Stimulated activated CD8-positive, alpha-beta memory T cell treated with anti-CD3 and anti-CD28 coated beads, Interleukin-4, amount 100 ng/mL, for 48 hours (primary cell): ENCODE results near the gene HHIP.

Experiments
- DNase-seq: peaks from one replicate; pipeline ENCODE4 v3.0.0-alpha.2; 2020

The HHIP gene

DNA sequence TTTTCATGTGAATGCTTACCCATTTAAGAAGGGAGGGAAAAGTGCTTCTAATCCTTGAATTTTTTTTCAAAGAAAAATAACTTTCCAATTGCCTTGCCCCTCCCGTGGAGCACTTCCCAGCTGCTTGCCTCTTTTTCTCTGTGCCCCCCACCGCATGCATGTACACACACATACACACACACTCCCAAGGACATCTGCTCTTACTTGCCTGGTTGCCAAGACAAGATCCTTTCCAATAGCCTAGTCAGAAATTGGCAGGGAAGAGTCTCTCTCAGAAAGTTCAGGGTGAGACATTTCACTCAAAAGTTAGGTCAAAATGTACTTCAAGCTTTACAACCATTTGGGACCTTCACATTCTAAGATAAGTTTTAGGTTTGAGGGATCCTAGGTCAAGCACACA, 10.9 kb downstream of the HHIP start:
- no peak for DNase-seq

DNA sequence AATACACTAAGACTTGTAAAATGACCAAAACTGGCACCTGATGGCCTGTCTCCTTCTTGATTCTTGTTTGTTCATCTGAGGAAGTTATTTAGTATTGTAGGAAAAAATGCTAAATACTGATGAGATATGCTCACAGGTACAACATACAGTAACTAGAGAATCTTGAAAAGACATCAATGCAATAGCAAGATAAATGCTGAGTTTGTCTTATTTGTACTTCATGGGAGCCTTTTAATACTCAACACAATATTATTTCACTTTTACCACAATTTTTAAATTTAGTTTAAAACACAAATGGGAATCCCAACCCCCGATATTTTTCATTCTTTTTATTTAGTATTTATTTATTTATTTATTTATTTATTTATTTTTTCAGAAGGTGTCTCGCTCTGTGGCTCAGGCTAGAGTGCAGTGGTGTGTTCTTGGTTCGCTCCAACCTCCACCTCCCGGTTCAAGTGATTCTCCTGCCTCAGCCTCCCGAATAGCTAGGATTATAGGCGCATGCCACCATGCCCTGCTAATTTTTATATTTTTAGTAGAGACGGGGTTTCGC, 12.1 kb downstream of the HHIP start:
- no peak for DNase-seq

- no peak for DNase-seq
Measured at GRCh38 chr4:144658903-144659302, 12.9 kb downstream of the HHIP start.

DNA sequence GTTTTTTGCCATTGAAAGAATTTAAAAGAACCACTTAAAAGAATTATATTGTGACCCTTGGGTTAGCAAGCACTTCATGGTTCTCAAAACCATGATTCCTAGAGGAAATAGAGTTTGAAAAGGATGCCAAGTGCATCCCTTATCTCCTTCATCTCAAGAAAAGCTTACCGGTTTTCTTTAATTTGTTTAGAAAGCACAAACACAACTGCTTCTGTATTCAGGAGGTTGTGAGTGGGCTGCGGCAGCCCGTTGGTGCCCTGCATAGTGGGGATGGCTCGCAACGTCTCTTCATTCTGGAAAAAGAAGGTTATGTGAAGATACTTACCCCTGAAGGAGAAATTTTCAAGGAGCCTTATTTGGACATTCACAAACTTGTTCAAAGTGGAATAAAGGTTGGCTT, 13.5 kb downstream of the HHIP start:
- DNase-seq = no peak

DNA sequence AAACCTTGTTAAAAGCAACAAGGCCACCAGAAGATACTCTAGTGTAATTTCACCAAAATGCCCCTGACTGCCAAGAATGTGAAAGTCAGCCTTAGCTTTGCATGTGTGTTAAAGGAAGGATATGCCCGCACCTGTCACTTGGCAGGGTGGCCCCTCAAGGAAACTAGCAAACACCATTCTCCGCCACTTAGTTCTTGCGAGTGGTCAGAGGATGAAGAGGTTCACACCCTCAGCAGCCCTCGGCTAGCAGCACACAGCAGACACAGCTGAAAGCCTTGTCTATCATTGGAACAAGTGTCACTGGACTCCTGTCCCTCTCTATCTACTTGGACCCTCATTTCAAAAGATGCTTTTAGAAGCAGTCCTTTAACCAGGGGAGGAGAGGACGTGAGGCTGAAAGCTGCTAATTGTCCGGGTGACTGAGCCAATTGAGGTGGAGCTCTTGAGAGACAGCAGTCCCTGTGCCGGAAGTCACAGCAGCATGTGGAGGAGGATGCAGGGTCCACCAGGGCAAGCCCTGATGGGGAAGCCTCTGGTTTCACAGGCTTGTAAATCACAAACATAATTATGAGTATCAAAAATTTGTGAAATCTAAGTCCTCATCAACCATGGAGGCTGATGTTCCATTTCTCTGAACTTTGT, 18.0 kb downstream of the HHIP start:
- DNase-seq = no peak

GRCh38 chr4:144666539-144667175, 20.7 kb downstream of the HHIP start:
- DNase-seq = no peak

DNA sequence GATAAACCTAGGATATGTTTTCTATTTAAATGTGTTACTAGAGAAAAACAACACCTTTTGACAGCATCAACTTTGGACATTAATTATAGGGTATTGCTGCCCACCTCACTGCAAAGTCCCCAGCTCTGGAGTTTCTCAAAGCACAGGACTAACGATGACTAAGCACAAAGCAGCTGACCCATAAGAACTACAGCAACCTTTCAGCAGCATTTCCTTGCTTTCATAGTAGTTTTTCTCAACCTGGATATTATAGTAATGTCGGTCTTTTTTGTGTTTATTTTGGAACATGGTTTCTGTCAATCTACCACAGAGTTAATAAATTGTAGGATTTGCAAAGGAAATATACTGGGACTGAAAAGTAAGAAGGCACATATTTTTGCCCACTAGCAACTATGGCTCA, 21.5 kb downstream of the HHIP start:
- no peak for DNase-seq

DNA sequence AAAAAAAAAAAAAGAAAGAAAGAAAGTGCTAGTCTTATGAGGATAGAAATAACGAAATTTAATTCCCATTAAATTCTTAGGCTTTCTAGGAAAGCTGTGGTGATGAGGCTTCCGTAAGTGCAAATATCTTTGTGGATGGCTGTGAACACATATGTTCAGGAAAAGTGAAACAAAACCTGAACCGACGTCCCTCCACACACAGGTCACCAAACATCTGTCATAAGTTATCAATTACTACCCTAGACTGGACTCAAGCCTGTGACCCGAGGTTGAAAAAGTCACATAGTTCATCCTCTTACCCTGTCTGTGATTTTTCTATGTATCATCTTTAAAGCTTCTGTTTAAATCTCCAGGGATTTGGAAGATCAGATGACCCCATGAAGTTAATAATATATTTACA, 24.8 kb downstream of the HHIP start:
- DNase-seq = no peak

- DNase-seq = no peak
Measured at GRCh38 chr4:144674711-144675110, 28.8 kb downstream of the HHIP start.

GRCh38 chr4:144681806-144682205, 35.9 kb downstream of the HHIP start:
- no peak for DNase-seq

DNA sequence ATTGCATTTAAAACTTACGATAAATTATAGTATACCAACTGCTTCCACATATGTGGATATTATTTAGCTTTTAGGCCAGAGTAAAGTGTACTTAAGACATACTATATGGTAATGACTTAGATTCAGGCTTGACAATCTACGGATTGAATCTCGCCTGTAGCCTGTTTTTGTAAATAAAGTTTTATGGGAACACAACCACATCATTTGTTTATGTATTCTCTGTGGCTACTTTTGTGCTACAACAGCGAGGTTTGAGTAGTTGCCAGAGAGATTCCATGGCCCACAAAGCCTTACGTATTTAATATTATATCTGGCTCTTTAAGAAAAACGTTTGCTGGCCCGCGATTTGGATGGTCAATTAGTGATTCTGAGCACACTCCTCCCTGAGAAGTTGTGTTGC, 37.6 kb downstream of the HHIP start:
- DNase-seq = no peak

GRCh38 chr4:144685911-144686310, 40.0 kb downstream of the HHIP start:
- DNase-seq = no peak

DNA sequence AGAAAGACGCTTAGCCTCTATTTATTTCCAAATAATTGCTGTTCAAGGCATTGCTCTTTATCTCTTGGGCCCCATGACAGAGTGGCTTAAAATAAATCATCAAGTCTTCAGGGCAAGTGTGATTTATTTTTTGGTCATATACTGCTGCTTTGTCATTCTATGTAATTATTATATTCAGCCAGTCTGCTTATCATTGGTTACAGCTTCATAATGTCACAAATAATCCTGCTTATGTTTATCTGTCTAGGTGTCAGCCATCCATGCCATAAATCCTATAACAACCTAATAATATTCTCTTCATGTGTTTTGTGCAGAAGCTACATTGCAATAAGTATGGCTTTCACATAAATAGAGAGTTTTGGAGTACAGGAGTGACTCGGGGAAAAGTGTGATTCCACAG, 41.0 kb downstream of the HHIP start:
- DNase-seq = no peak

- DNase-seq = no peak
Measured at GRCh38 chr4:144687466-144687865, 41.5 kb downstream of the HHIP start.

DNA sequence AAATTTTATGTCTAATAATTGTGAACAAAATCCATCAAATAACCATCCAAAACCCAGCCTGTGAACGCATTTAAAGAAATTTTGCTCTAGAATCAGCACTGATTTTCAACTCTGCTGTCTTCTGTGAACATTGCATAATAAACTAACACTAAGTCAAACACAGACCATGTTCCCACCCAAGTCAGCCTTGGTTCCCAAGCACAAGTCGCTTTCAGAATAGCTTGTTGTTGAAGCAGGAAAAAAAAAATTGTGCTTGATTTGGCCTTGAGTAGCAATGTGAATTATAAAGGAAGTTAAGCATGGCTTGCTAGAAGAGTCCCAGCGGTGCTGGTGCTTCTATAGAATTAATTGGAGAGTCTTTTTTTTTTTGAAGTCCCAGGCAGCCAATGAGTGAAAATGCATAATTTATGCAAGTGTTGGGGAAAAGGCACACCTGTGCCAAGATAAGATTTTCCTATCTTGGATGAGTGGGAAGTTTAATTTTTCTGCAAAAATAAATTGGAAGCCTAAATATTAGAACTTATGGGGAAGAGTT, 42.1 kb downstream of the HHIP start:
- DNase-seq = no peak

DNA sequence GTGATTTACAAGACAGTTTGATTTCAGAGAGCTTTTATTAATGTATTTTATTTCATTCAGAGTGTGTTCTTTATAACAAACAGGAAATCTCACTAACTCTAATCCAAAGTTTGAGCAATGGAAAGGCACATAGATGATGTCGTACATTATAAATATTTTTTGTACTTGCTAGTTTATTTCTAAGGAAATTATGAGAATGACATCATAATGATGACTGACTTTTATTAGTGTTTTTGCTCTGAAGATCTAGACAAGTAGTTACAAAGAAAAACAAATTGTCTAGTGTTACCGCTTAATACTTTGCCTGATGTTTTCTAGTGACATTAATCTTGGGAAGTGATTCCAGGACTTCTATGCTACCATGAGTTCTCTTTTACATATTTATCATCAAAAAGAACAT, 43.2 kb downstream of the HHIP start:
- DNase-seq = no peak

DNA sequence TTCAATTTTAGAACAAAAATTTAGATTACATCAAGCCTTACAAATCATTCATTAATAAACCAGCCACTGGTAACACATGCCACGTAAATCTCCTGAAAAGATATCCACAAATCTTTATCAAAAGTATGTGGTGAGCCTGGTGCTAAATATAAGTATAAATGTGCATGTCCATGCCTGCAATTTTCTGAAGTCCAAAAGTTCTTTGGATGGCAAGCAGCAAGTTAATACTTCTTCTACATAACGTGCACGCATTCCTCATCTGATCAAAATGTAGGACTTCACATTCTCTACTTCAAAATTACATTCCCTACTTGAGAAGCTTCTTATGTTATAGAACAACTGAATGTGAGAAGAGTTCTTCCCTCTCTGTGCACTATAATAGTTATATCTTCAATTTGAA, 49.8 kb downstream of the HHIP start:
- DNase-seq = no peak

- no peak for DNase-seq
Measured at GRCh38 chr4:144696376-144696775, 50.4 kb downstream of the HHIP start.

DNA sequence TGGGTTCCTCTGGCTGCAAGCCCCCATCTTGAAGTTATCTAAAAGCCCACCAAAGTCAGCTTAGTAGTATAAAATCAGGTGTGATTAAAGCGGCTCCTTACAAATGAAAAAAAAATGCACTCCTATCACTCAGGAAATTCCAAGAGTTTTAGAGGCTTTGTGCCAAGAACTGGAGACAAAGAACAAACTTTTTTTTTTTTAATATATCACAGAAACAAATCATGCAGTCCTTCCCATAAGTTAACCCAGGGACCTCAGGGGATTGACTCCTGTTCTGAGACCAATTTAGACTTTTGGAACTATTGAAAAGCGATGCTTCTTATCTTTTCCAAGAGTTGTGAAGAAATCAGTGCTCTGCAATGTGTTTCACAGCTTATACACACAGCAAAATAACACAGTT, 53.6 kb downstream of the HHIP start:
- no peak for DNase-seq

DNA sequence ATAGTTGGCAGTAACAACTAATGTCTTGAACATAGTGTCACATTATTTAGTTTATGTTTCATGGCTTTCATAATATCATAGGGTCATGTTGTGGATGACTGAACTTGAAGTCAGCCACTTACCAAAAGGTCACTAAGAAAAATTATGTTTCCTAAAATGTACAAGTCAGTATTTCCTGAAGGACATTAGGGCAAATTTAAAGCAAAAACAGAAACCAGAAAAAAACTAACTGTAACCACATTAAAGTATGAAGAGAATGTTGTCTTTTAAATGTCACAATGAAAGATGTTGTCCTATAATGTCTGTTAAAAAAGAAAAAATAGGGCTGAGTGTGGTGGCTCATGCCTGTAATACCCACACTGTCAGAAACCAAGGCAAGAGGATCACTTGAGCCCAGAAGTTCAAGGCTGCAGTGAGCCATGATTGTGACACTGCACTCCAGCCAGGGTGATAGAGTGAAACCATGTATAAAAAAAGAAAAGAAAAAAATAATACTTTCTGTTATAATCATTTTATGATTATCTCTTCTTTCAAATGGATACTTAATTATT, 55.8 kb downstream of the HHIP start:
- no peak for DNase-seq

DNA sequence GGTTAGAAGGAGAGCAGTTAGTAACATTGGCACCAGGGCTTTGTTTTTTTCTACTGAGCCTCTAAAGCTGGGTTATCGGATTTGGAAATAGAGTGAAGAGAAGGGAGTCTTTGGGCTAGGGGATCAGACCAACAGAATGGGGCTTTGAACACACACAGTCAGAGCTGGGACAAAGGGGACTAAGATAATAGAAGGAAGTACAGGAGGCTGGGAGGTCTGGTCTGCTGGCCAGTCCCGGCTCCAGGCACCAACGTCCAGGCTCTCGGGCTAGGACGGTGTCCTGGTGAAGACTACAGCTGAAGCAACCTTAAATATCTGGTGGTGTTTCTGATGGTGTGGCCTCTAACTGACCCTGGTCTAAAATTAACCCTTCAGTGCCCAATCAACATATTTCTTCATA, 57.5 kb downstream of the HHIP start:
- no peak for DNase-seq

DNA sequence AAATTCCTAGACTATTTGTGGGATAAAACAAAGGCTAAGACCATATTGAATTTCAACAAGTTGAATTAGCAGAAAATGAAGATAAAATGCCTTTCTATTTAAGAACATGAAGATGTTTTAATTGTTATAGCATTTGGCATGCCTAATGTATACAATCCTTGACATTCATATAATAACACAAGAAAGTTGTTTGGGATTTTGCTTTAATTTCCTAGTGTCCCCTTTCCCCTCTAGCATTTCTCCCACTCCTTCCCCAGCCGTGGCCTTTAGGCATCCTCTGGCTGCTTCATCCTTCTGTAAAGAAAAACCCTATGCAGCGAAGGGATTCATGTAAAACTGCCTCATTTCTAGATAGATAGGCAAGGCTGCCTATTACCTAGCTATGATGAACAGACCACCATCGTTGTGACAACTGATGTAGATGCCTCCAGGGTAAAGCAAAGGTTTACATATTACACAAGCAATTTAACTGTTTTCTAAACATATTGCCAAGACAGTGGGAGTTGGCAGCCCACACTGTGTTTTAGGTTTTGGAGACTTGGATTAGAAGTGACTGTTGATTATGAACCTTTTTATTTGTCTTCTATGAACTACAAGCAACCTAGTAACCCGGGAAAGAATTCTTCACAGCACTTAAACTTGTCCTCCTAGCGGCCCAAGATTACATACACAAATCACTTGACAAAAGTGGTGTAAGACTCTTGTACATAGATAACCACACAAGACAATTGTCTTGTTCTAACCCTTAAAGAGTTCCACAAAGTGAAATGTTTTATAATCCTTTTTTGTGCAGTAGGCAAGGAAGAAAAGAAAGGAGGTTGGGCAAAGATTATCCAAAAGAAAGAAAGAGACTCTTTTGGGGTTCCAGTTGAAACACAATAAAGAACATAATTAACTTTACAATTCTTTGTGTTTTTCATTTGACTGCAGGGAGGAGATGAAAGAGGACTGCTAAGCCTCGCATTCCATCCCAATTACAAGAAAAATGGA, 59.9 kb downstream of the HHIP start:
- no peak for DNase-seq

- no peak for DNase-seq
Measured at GRCh38 chr4:144709159-144709558, 63.2 kb downstream of the HHIP start.
